HuH-7.5 (cell line): ENCODE measurements around the gene PSMB2.
A peak's percentile ranks its signal among the peaks of the same experiment; 100 is the strongest.
"Not testable (repeated sequence)": the region's sequence is repeated elsewhere in the genome, so short reads cannot be mapped to it uniquely, and the experiment has no call there.

Source experiments
- DNase-seq: peaks from one replicate; pipeline ENCODE4 v3.0.0; 2011; ENCODE audit warnings: low spot score

PSMB2 gene

GRCh38 chr1:35641233-35641866 lies at the start of gene PSMB2:
PSMB2 (minus strand) TSS chr1:35641526; CDS start chr1:35641432, 94 bp downstream.
- peak; percentile 65 for DNase-seq

- DNase-seq = no peak
Measured at GRCh38 chr1:35691080-35691479, 49.8 kb upstream of the PSMB2 start.

- DNase-seq = not testable (repeated sequence)
Measured at GRCh38 chr1:35690103-35690502, 48.8 kb upstream of the PSMB2 start.

- DNase-seq = no peak
Measured at GRCh38 chr1:35688161-35688560, 46.8 kb upstream of the PSMB2 start.

GRCh38 chr1:35683012-35683411 lies 41.7 kb upstream of the PSMB2 start:
- no peak for DNase-seq

- DNase-seq = no peak
Measured at GRCh38 chr1:35680271-35680670, 38.9 kb upstream of the PSMB2 start.

GRCh38 chr1:35675773-35676172 lies 34.4 kb upstream of the PSMB2 start:
- DNase-seq = no peak

GRCh38 chr1:35674111-35674510 lies 32.8 kb upstream of the PSMB2 start:
- DNase-seq = no peak

- DNase-seq = no peak
Measured at GRCh38 chr1:35672116-35672515, 30.8 kb upstream of the PSMB2 start.

- DNase-seq = no peak
Measured at GRCh38 chr1:35668506-35668905, 27.2 kb upstream of the PSMB2 start.

GRCh38 chr1:35666916-35667315 lies 25.6 kb upstream of the PSMB2 start:
- DNase-seq = no peak

- no peak for DNase-seq
Measured at GRCh38 chr1:35666216-35666615, 24.9 kb upstream of the PSMB2 start.

GRCh38 chr1:35663434-35663833 lies 22.1 kb upstream of the PSMB2 start:
- DNase-seq = no peak

GRCh38 chr1:35661474-35661795 lies 20.1 kb upstream of the PSMB2 start:
- DNase-seq = no peak

- no peak for DNase-seq
Measured at GRCh38 chr1:35660581-35661473, 19.5 kb upstream of the PSMB2 start.

GRCh38 chr1:35659589-35659988 lies 18.3 kb upstream of the PSMB2 start:
- no peak for DNase-seq

- no peak for DNase-seq
Measured at GRCh38 chr1:35657851-35658250, 16.5 kb upstream of the PSMB2 start.

- no peak for DNase-seq
Measured at GRCh38 chr1:35656863-35657232, 15.5 kb upstream of the PSMB2 start.

- no peak for DNase-seq
Measured at GRCh38 chr1:35656148-35656862, 15.0 kb upstream of the PSMB2 start.

GRCh38 chr1:35655196-35655595 lies 13.9 kb upstream of the PSMB2 start:
- no peak for DNase-seq

- DNase-seq = no peak
Measured at GRCh38 chr1:35650416-35650815, 9.1 kb upstream of the PSMB2 start.

GRCh38 chr1:35646043-35646442 lies 4.7 kb upstream of the PSMB2 start:
- no peak for DNase-seq

GRCh38 chr1:35644204-35644603 lies 2.9 kb upstream of the PSMB2 start:
- no peak for DNase-seq
